ENCODE data around the gene ORMDL1.

The ORMDL1 gene

DNA sequence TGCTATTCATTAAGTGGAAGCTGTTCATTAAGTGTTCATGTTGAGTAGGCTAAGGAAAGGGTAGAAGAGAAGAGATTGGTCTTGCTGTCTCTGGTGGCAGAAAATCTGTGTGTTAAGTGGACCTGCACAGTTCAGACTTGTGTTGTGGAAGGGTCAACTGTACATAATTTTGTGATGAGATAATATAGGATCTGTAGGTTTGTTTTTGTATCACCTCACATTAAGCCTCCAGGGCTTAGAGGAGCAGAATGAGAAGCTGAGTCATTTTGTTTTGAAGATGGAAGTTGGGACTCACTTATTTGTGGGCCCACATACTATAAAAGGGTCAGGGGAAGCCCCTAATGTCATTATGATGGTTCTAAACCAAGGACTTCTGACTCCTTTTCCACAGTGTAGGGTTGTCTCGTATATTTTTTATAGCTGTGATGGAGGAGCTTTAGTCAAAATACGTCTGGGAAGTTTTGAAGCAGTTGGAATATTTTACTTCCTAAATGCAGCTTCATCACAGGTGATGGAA lies 18.3 kb upstream of the ORMDL1 start:
- Histone ChIP-seq H2AFZ (ENCODE audit: low read depth, low read length, severe bottlenecking) (no peak overlapping the region), H3K27ac (ENCODE audit: low read depth, low read length) (no peak overlapping the region), H3K27me3 (ENCODE audit: low read length) (no peaks in the 10 kb centered on the region), H3K79me2 (ENCODE audit: insufficient read depth, low read length) (peaks cover 34% of the 10 kb centered on the region), H3F3A (ENCODE audit: insufficient read depth) (0 out of 2 replicates have a peak, but pooled peaks cover 4% of the 10 kb centered on the region), H4K20me1 (ENCODE audit: low read depth, low read length) (peaks cover 5% of the 10 kb centered on the region; the same call in 1 of the 2 replicates), H3K4me3 (ENCODE audit: insufficient read depth, low read length, poor library complexity, severe bottlenecking) (no peak overlapping the region), H3K4me2 (ENCODE audit: low read depth, low read length, poor library complexity, severe bottlenecking) (no peak overlapping the region), H3K9me2 (replicated peaks; ENCODE audit: insufficient read depth, low read length) (no peaks in the 10 kb centered on the region), H3K9ac (ENCODE audit: low read length) (no peak overlapping the region), H3K9me3 (ENCODE audit: insufficient read depth, low read length) (no peaks in the 10 kb centered on the region), H3K36me3 (ENCODE audit: low read length) (peaks cover 54% of the 10 kb centered on the region)
- no peak for TF ChIP-seq EZH2phosphoT487 (conservative IDR thresholded peaks at IDR 0.05; ENCODE audit: low read length)
- TF ChIP-seq, protein P1, sequence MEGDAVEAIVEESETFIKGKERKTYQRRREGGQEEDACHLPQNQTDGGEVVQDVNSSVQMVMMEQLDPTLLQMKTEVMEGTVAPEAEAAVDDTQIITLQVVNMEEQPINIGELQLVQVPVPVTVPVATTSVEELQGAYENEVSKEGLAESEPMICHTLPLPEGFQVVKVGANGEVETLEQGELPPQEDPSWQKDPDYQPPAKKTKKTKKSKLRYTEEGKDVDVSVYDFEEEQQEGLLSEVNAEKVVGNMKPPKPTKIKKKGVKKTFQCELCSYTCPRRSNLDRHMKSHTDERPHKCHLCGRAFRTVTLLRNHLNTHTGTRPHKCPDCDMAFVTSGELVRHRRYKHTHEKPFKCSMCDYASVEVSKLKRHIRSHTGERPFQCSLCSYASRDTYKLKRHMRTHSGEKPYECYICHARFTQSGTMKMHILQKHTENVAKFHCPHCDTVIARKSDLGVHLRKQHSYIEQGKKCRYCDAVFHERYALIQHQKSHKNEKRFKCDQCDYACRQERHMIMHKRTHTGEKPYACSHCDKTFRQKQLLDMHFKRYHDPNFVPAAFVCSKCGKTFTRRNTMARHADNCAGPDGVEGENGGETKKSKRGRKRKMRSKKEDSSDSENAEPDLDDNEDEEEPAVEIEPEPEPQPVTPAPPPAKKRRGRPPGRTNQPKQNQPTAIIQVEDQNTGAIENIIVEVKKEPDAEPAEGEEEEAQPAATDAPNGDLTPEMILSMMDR (IDR thresholded peaks at IDR 0.05; ENCODE audit: insufficient read depth, low read length, poor library complexity, severe bottlenecking) = no peak

DNA sequence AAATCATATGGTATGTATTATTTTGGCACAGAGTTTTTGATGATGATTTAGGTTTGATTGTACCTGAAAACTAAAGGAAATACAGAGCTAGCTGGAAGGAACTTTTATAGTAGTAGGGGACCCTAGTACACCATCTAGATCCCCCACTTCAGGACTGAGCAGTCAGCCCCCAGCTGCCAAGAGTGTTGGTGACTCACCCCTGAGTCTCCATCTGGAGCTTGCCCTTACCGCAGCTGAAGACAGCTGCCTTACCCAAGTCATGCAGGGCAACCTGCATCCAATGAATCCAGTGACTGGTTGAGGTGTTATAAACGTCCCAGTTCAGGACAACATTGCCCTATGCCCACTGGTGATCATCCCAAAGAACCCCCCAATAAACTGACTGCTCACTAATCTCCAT lies 15.4 kb upstream of the ORMDL1 start:
- TF ChIP-seq, protein P1 (IDR thresholded peaks at IDR 0.05; ENCODE audit: insufficient read depth, low read length, poor library complexity, severe bottlenecking) = no peak
- TF ChIP-seq EZH2phosphoT487 (conservative IDR thresholded peaks at IDR 0.05; ENCODE audit: low read length) = no peak
- Histone ChIP-seq H3F3A (ENCODE audit: insufficient read depth) (0 out of 2 replicates have a peak, but pooled peaks cover 4% of the 10 kb centered on the region), H4K20me1 (ENCODE audit: low read depth, low read length) (no peaks in the 10 kb centered on the region), H3K4me2 (ENCODE audit: low read depth, low read length, poor library complexity, severe bottlenecking) (no peak overlapping the region), H3K27ac (ENCODE audit: low read depth, low read length) (no peak overlapping the region), H3K9ac (ENCODE audit: low read length) (no peak overlapping the region), H3K9me2 (replicated peaks; ENCODE audit: insufficient read depth, low read length) (no peaks in the 10 kb centered on the region), H3K9me3 (ENCODE audit: insufficient read depth, low read length) (no peaks in the 10 kb centered on the region), H3K4me3 (ENCODE audit: insufficient read depth, low read length, poor library complexity, severe bottlenecking) (no peak overlapping the region), H3K27me3 (ENCODE audit: low read length) (no peaks in the 10 kb centered on the region), H2AFZ (ENCODE audit: low read depth, low read length, severe bottlenecking) (no peak overlapping the region), H3K79me2 (ENCODE audit: insufficient read depth, low read length) (peaks cover 31% of the 10 kb centered on the region), H3K36me3 (ENCODE audit: low read length) (peaks cover 51% of the 10 kb centered on the region)

GRCh38 chr2:189799030-189799331 lies 14.8 kb upstream of the ORMDL1 start:
- no peaks in the 10 kb centered on the region for H3K9me3 ChIP-seq (ENCODE audit: insufficient read depth, low read length)
- no peaks in the 10 kb centered on the region for H3K27me3 ChIP-seq (ENCODE audit: low read length)
- peaks cover 54% of the 10 kb centered on the region for H3K36me3 ChIP-seq (ENCODE audit: low read length)
- no peak overlapping the region for H3K27ac ChIP-seq (ENCODE audit: low read depth, low read length)
- no peaks in the 10 kb centered on the region for H4K20me1 ChIP-seq (ENCODE audit: low read depth, low read length)
- H3K9ac ChIP-seq (ENCODE audit: low read length) = no peak overlapping the region
- no peak overlapping the region for H3K4me2 ChIP-seq (ENCODE audit: low read depth, low read length, poor library complexity, severe bottlenecking)
- TF ChIP-seq, protein P1 (IDR thresholded peaks at IDR 0.05; ENCODE audit: insufficient read depth, low read length, poor library complexity, severe bottlenecking) = no peak
- no peak for TF ChIP-seq EZH2phosphoT487 (conservative IDR thresholded peaks at IDR 0.05; ENCODE audit: low read length)
- no peaks in the 10 kb centered on the region for H3K9me2 ChIP-seq (replicated peaks; ENCODE audit: insufficient read depth, low read length)
- 0 out of 2 replicates have a peak, but pooled peaks cover 4% of the 10 kb centered on the region for H3F3A ChIP-seq (ENCODE audit: insufficient read depth)
- no peak overlapping the region for H2AFZ ChIP-seq (ENCODE audit: low read depth, low read length, severe bottlenecking)
- no peak overlapping the region for H3K4me3 ChIP-seq (ENCODE audit: insufficient read depth, low read length, poor library complexity, severe bottlenecking)
- peaks cover 31% of the 10 kb centered on the region for H3K79me2 ChIP-seq (ENCODE audit: insufficient read depth, low read length)

Measured in SU-DHL-6 (cell line).